ENCODE measurements around the gene ZSCAN10. TPM values are rescaled to one million over a fixed set of nuclear protein-coding genes. Genes with fewer than 3 reads are reported as not detected.

The ZSCAN10 gene
- total RNA-seq, 1 experiment from 2014 or later, result 207 TPM

DNA sequence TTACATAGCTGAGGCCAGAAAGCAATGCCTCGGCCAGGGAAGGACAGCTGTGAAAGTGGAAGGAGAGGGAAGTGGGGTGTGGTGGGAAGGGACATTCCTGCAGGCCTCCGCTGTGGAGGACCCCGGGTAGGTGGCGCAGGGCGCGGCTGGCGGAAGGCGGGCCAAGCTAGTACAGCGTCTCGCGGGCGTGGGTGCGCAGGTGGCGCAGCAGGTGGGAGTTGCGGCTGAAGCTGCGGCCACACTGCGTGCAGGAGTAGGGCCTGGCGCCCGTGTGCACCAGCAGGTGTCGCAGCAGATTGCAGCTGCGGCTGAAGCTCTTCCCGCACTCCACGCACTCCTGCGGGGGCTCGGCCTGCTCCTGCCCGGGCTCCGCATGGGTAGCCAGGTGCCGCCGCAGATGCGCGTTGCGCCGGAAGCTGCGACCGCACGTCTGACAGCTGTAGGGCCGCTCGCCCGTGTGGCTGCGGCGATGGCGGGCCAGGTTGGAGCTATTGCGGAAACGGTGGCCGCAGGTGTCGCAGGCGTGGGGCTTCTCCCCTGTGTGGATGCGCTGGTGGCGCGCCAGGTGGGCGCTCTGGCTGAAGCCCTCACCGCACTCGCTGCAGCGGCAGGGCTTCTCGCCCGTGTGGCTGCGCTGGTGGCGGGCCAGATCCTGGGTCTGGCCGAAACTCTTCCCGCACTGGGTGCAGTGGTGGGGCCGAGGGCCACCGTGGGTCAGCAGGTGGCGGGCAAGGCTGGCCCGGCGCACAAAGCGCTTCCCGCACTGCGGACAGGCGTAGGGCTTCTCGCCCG lies 10.0 kb downstream of the ZSCAN10 start:
- Histone ChIP-seq H3K23me2 (ENCODE audit: insufficient read length, low read depth, low read length, poor library complexity, severe bottlenecking) (no peaks in the 10 kb centered on the region), H3K4me1 (ENCODE audit: insufficient read depth, low read length) (no peaks in the 10 kb centered on the region), H4K8ac (replicated peaks; ENCODE audit: insufficient read length, low read depth, low read length) (no peak overlapping the region), H4K5ac (ENCODE audit: insufficient read length, low read depth, low read length) (no peak overlapping the region), H4K20me1 (ENCODE audit: control insufficient read depth, insufficient read depth, insufficient read length) (no peaks in the 10 kb centered on the region), H3K18ac (ENCODE audit: insufficient read length, low read depth, low read length) (no peak overlapping the region), H3K79me1 (ENCODE audit: insufficient read depth, low read depth, low read length, poor library complexity, severe bottlenecking) (peaks cover 6% of the 10 kb centered on the region), H2BK120ac (ENCODE audit: low read depth, low read length, poor library complexity, severe bottlenecking) (no peak overlapping the region), H2BK5ac (ENCODE audit: insufficient read length, low read length) (no peak overlapping the region), H2BK20ac (ENCODE audit: low read depth, low read length, poor library complexity, severe bottlenecking) (no peak overlapping the region), H2AK5ac (ENCODE audit: insufficient read length, low read length) (no peak overlapping the region), H3K79me2 (ENCODE audit: insufficient read depth, low read length) (peaks cover 2% of the 10 kb centered on the region; the same call in 1 of the 2 replicates), H3K4me2 (ENCODE audit: insufficient read depth, insufficient read length, low read length) (no peak overlapping the region), H3K9me3 (ENCODE audit: control insufficient read depth, low read depth, low read length) (no peaks in the 10 kb centered on the region), H3K56ac (ENCODE audit: insufficient read length, low read depth, low read length) (no peak overlapping the region), H3K27me3 (ENCODE audit: insufficient read depth, low read length) (no peaks in the 10 kb centered on the region), H3K4ac (ENCODE audit: low read depth, low read length) (no peak overlapping the region), H3K14ac (ENCODE audit: insufficient read depth, low read length) (no peak overlapping the region), H2BK12ac (ENCODE audit: insufficient read length, low read depth, low read length) (no peak overlapping the region), H3K9ac (ENCODE audit: extremely low read depth, insufficient read length, low read length) (no peak overlapping the region), H3K27ac (ENCODE audit: insufficient read length, low read depth, low read length) (no peak overlapping the region), H3T11ph (ENCODE audit: low read length) (no peak overlapping the region), H4K91ac (ENCODE audit: insufficient read length, low read depth, low read length) (no peak overlapping the region), H2BK15ac (ENCODE audit: low read depth, low read length) (no peak overlapping the region), H2AFZ (ENCODE audit: low read length) (no peak overlapping the region), H3K23ac (ENCODE audit: insufficient read length, low read depth, low read length) (no peak overlapping the region)
- Mint-ChIP-seq H3K27ac (peak overlapping the region in 1 of 3 experiments; percentile 83; a peak in 2 of 7 replicates), H3K9me3 (no peaks in the 10 kb centered on the region), H3K4me3 (peak overlapping the region in 1 of 2 experiments; percentile 20; a peak in 1 of 5 replicates), H3K27me3 (ENCODE audit: low read depth) (no peaks in the 10 kb centered on the region; the same call in 1 of the 2 replicates), H3K4me1 (peaks cover 10 to 17% of the 10 kb centered on the region in 2 experiments), H3K36me3 (ENCODE audit: insufficient read depth in 1 of 3, low read depth in 3 of 3) (peaks cover 37 to 75% (median 41%) of the 10 kb centered on the region in 3 experiments; a peak in 6 of 7 replicates)
- TF ChIP-seq, protein P1, sequence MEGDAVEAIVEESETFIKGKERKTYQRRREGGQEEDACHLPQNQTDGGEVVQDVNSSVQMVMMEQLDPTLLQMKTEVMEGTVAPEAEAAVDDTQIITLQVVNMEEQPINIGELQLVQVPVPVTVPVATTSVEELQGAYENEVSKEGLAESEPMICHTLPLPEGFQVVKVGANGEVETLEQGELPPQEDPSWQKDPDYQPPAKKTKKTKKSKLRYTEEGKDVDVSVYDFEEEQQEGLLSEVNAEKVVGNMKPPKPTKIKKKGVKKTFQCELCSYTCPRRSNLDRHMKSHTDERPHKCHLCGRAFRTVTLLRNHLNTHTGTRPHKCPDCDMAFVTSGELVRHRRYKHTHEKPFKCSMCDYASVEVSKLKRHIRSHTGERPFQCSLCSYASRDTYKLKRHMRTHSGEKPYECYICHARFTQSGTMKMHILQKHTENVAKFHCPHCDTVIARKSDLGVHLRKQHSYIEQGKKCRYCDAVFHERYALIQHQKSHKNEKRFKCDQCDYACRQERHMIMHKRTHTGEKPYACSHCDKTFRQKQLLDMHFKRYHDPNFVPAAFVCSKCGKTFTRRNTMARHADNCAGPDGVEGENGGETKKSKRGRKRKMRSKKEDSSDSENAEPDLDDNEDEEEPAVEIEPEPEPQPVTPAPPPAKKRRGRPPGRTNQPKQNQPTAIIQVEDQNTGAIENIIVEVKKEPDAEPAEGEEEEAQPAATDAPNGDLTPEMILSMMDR (conservative IDR thresholded peaks at IDR 0.05), result no peak
- WGBS (ENCODE audit: extremely low coverage, insufficient read length, low lambda C conversion rate), result no CpG with 5 or more reads among the region's 71 CpGs
- no peak for DNase-seq

All from H9 (cell line).